Activated CD8-positive, alpha-beta memory T cell treated with anti-CD3 and anti-CD28 coated beads, Interleukin-2, amount 10 ng/mL, durations not matched to agents 7 days and 5 days (primary cell): ENCODE results near the gene RCE1. TPM values are rescaled to one million over a fixed set of nuclear protein-coding genes. Genes with fewer than 3 reads are reported as not detected.
"Not testable (repeated sequence)": the region's sequence is repeated elsewhere in the genome, so short reads cannot be mapped to it uniquely, and the experiment has no call there.

ENCODE experiments used
- ATAC-seq: fragments of 150-1000 bp; cut with Tn5 transposase; one replicate; pipeline ENCODE4 v1.10.0; 2021; ENCODE audit warnings: moderate library complexity
- CTCF ChIA-PET: fragments of 350-600 bp; sonication (Branson Sonifier 250); formaldehyde crosslinking; loops from one replicate; lab custom pipeline; 2021; ENCODE audit warnings: antibody characterized with exemption; lab: Charles Lee
- DNase-seq: peaks from one replicate; pipeline ENCODE4 v3.0.0-alpha.2; 2020
- H3K27ac Mint-ChIP-seq: one replicate; pipeline ENCODE4 v1.8.0; 2021; ENCODE audit warnings: mild to moderate bottlenecking, mixed read lengths
- H3K27me3 Mint-ChIP-seq: one replicate; pipeline ENCODE4 v1.8.0; 2021; ENCODE audit warnings: mixed read lengths
- H3K36me3 Mint-ChIP-seq: one replicate; pipeline ENCODE4 v1.8.0; 2021; ENCODE audit warnings: mild to moderate bottlenecking, mixed read lengths
- H3K4me1 Mint-ChIP-seq: one replicate; pipeline ENCODE4 v1.8.0; 2021; ENCODE audit warnings: mixed read lengths
- H3K4me3 Mint-ChIP-seq: one replicate; pipeline ENCODE4 v1.8.0; 2021; ENCODE audit warnings: mild to moderate bottlenecking, moderate library complexity, mixed read lengths
- H3K9me3 Mint-ChIP-seq: one replicate; pipeline ENCODE4 v1.8.0; 2022; ENCODE audit warnings: low read depth, mixed read lengths
- total RNA-seq, 2 experiments: library from RNA; stranded (reverse); gene quantifications; one replicate each; pipeline ENCODE4 v1.2.3, GENCODE V29; 2021

Gene RCE1
- 10 to 100 TPM; 24.1 to 25.7 TPM for total RNA-seq

GRCh38 chr11:66842896-66843775, at the start of gene RCE1:
Gene RCE1, plus strand, starts transcription at chr11:66843441. Its CDS starts 15 bp downstream, at chr11:66843456.
- CTCF ChIA-PET = interaction anchor here (1.0 to 4.2 kb wide), 10 partner anchors 9 to 165 kb away, joined by 3 to 19 read pairs (median 4); no protein-coding TSS in a partner anchor
- Mint-ChIP-seq H3K27ac (peak within 1 kb of the TSS; percentile 95), H3K4me3 (peak within 1 kb of the TSS; percentile 92), H3K27me3 (no peaks in the 10 kb centered on the region), H3K36me3 (peaks cover 18% of the 10 kb centered on the region), H3K9me3 (no peaks in the 10 kb centered on the region), H3K4me1 (peaks cover 45% of the 10 kb centered on the region)
- peak; percentile 91 for ATAC-seq
- peak; percentile 92 for DNase-seq

- H3K27me3 Mint-ChIP-seq, ATAC-seq, DNase-seq, H3K9me3 Mint-ChIP-seq, H3K4me3 Mint-ChIP-seq, H3K4me1 Mint-ChIP-seq, H3K36me3 Mint-ChIP-seq, CTCF ChIA-PET, H3K27ac Mint-ChIP-seq: not testable (repeated sequence)
Measured at GRCh38 chr11:66799815-66800214, 43.4 kb upstream of the RCE1 start.

GRCh38 chr11:66800720-66801428, 42.4 kb upstream of the RCE1 start:
- no peak overlapping the region for H3K27ac Mint-ChIP-seq
- H3K27me3 Mint-ChIP-seq = no peaks in the 10 kb centered on the region
- no peaks in the 10 kb centered on the region for H3K4me1 Mint-ChIP-seq
- ATAC-seq (no peak), DNase-seq (no peak)
- no peak overlapping the region for H3K4me3 Mint-ChIP-seq
- no peaks in the 10 kb centered on the region for H3K9me3 Mint-ChIP-seq
- H3K36me3 Mint-ChIP-seq = peaks cover 3% of the 10 kb centered on the region
- CTCF ChIA-PET = no interaction called here

GRCh38 chr11:66809592-66809991, 33.6 kb upstream of the RCE1 start:
- CTCF ChIA-PET = no interaction called here
- H3K36me3 Mint-ChIP-seq = peaks cover 2% of the 10 kb centered on the region
- H3K27me3 Mint-ChIP-seq = no peaks in the 10 kb centered on the region
- ATAC-seq (no peak), DNase-seq (no peak)
- H3K4me3 Mint-ChIP-seq = no peak overlapping the region
- no peaks in the 10 kb centered on the region for H3K4me1 Mint-ChIP-seq
- H3K27ac Mint-ChIP-seq = no peak overlapping the region
- no peaks in the 10 kb centered on the region for H3K9me3 Mint-ChIP-seq

GRCh38 chr11:66810576-66811185, 32.6 kb upstream of the RCE1 start:
- peaks cover 7% of the 10 kb centered on the region for H3K4me1 Mint-ChIP-seq
- no peaks in the 10 kb centered on the region for H3K9me3 Mint-ChIP-seq
- CTCF ChIA-PET = interaction anchor here (0.6 to 1.7 kb wide), 2 partner anchors 23 to 171 kb away, joined by 4 to 5 read pairs; no protein-coding TSS in a partner anchor
- H3K27ac Mint-ChIP-seq = no peak overlapping the region
- ATAC-seq (no peak), DNase-seq (no peak)
- H3K36me3 Mint-ChIP-seq = peaks cover 2% of the 10 kb centered on the region
- no peak overlapping the region for H3K4me3 Mint-ChIP-seq
- H3K27me3 Mint-ChIP-seq = no peaks in the 10 kb centered on the region

GRCh38 chr11:66814678-66815077, 28.6 kb upstream of the RCE1 start:
- Mint-ChIP-seq H3K27me3 (no peaks in the 10 kb centered on the region), H3K9me3 (no peaks in the 10 kb centered on the region), H3K4me1 (peaks cover 10% of the 10 kb centered on the region), H3K27ac (no peak overlapping the region), H3K36me3 (peaks cover 1% of the 10 kb centered on the region), H3K4me3 (no peak overlapping the region)
- ATAC-seq = no peak
- CTCF ChIA-PET = no interaction called here
- DNase-seq = no peak

GRCh38 chr11:66815646-66816045, 27.6 kb upstream of the RCE1 start:
- no peaks in the 10 kb centered on the region for H3K27me3 Mint-ChIP-seq
- peaks cover 1% of the 10 kb centered on the region for H3K36me3 Mint-ChIP-seq
- H3K27ac Mint-ChIP-seq = no peak overlapping the region
- DNase-seq (no peak), ATAC-seq (no peak)
- H3K4me1 Mint-ChIP-seq = peaks cover 10% of the 10 kb centered on the region
- CTCF ChIA-PET = no interaction called here
- no peak overlapping the region for H3K4me3 Mint-ChIP-seq
- no peaks in the 10 kb centered on the region for H3K9me3 Mint-ChIP-seq

- CTCF ChIA-PET = interaction anchor here (1.7 kb wide), 1 partner anchor 125 kb away, joined by 4 read pairs; no protein-coding TSS in a partner anchor
- Mint-ChIP-seq H3K27me3 (no peaks in the 10 kb centered on the region), H3K4me3 (no peak overlapping the region), H3K4me1 (peaks cover 10% of the 10 kb centered on the region), H3K36me3 (peaks cover 1% of the 10 kb centered on the region), H3K9me3 (no peaks in the 10 kb centered on the region), H3K27ac (no peak overlapping the region)
- no peak for ATAC-seq
- DNase-seq = no peak
Measured at GRCh38 chr11:66818231-66818955, 24.8 kb upstream of the RCE1 start.

- CTCF ChIA-PET = interaction anchor here (1.7 kb wide), 1 partner anchor 127 kb away, joined by 4 read pairs; no protein-coding TSS in a partner anchor
- H3K27ac Mint-ChIP-seq = no peak overlapping the region
- no peaks in the 10 kb centered on the region for H3K27me3 Mint-ChIP-seq
- H3K4me3 Mint-ChIP-seq = no peak overlapping the region
- ATAC-seq (no peak), DNase-seq (no peak)
- H3K9me3 Mint-ChIP-seq = no peaks in the 10 kb centered on the region
- H3K36me3 Mint-ChIP-seq = peaks cover 1% of the 10 kb centered on the region
- peaks cover 6% of the 10 kb centered on the region for H3K4me1 Mint-ChIP-seq
Measured at GRCh38 chr11:66820381-66820780, 22.9 kb upstream of the RCE1 start.

- no peak for DNase-seq
- CTCF ChIA-PET = no interaction called here
- ATAC-seq = no peak
- Mint-ChIP-seq H3K27ac (no peak overlapping the region), H3K4me3 (no peak overlapping the region), H3K9me3 (no peaks in the 10 kb centered on the region), H3K36me3 (peaks cover 1% of the 10 kb centered on the region), H3K27me3 (no peaks in the 10 kb centered on the region), H3K4me1 (peaks cover 1% of the 10 kb centered on the region)
Measured at GRCh38 chr11:66820901-66821300, 22.3 kb upstream of the RCE1 start.

- Mint-ChIP-seq H3K4me3 (no peak overlapping the region), H3K27me3 (no peaks in the 10 kb centered on the region), H3K27ac (no peak overlapping the region), H3K9me3 (no peaks in the 10 kb centered on the region), H3K4me1 (no peaks in the 10 kb centered on the region), H3K36me3 (peaks cover 2% of the 10 kb centered on the region)
- DNase-seq (no peak), ATAC-seq (no peak)
- CTCF ChIA-PET = no interaction called here
Measured at GRCh38 chr11:66823700-66824099, 19.5 kb upstream of the RCE1 start.

GRCh38 chr11:66824573-66824972, 18.7 kb upstream of the RCE1 start:
- DNase-seq, CTCF ChIA-PET, H3K4me3 Mint-ChIP-seq, H3K27ac Mint-ChIP-seq, H3K27me3 Mint-ChIP-seq, H3K36me3 Mint-ChIP-seq, H3K4me1 Mint-ChIP-seq, H3K9me3 Mint-ChIP-seq, ATAC-seq: not testable (repeated sequence)

GRCh38 chr11:66834539-66834845, 8.7 kb upstream of the RCE1 start:
- no peaks in the 10 kb centered on the region for H3K27me3 Mint-ChIP-seq
- ATAC-seq = no peak

More at GRCh38 chr11:66834539-66834845, 8.7 kb upstream of the RCE1 start:
- no peaks in the 10 kb centered on the region for H3K9me3 Mint-ChIP-seq
- no peak overlapping the region for H3K27ac Mint-ChIP-seq
- peaks cover 7% of the 10 kb centered on the region for H3K36me3 Mint-ChIP-seq
- H3K4me3 Mint-ChIP-seq = no peak overlapping the region
- CTCF ChIA-PET = interaction anchor here (0.7 to 4.2 kb wide), 13 partner anchors 9 to 396 kb away, joined by 3 to 27 read pairs (median 5); partner anchors contain the start of genes MRPL11, RBM4B and RCE1
- DNase-seq = no peak
- H3K4me1 Mint-ChIP-seq = peaks cover 5% of the 10 kb centered on the region
